Lower lobe of right lung (tissue), 2 donors: Measurements from ENCODE around the gene KRT3. TPM values are rescaled to one million over a fixed set of nuclear protein-coding genes. Genes with fewer than 3 reads are reported as not detected.

Experiments
- ATAC-seq, 2 donors: fragments of 200-7000 bp; cut with Tn5 transposase; one replicate each; pipeline ENCODE4 v1.9.1; 2020 to 2022; ENCODE audit warnings: mild to moderate bottlenecking in 2 of 2, moderate library complexity in 2 of 2
- DNase-seq: peaks from one replicate; pipeline ENCODE4 v3.0.0-alpha.2; 2020
- H3K27ac ChIP-seq: fragments of 200-600 bp; one replicate; pipeline ENCODE4 v1.8.0; 2022
- H3K27me3 ChIP-seq: fragments of 200-600 bp; one replicate; pipeline ENCODE4 v1.8.0; 2022; ENCODE audit warnings: low read depth
- H3K36me3 ChIP-seq: fragments of 200-600 bp; one replicate; pipeline ENCODE4 v1.8.0; 2022; ENCODE audit warnings: mild to moderate bottlenecking
- H3K4me1 ChIP-seq: fragments of 200-600 bp; one replicate; pipeline ENCODE4 v1.8.0; 2022
- H3K4me3 ChIP-seq: fragments of 200-600 bp; one replicate; pipeline ENCODE4 v1.8.0; 2022; ENCODE audit warnings: mild to moderate bottlenecking
- H3K9me3 ChIP-seq: fragments of 200-600 bp; one replicate; pipeline ENCODE4 v1.8.0; 2022
- CTCF ChIP-seq: fragments of 200-600 bp; IDR thresholded peaks from one replicate; pipeline ENCODE4 v1.8.0; 2022; ENCODE audit warnings: antibody characterized with exemption, mild to moderate bottlenecking
- intact Hi-C: fragments of 100-400 bp; cut with DNase I; formaldehyde crosslinking; loops from one replicate; pipeline ENCODE4 v1.11.0; 2022
- total RNA-seq: library from RNA; stranded (reverse); fragmentation: NEBNext Ultra II Directional; extraction: Animal tissue kit (Norgen Biotek cat#: 25700); gene quantifications from one replicate; pipeline ENCODE4 v1.2.1, GENCODE V29; 2021
- donor health status: DM: no; HTN: yes; CAD: no; lungs with severe emphysema.

KRT3 gene
- total RNA-seq, 1 donor from 2014 or later, result not detected

- Histone ChIP-seq H3K27ac (no peak overlapping the region), H3K36me3 (no peaks in the 10 kb centered on the region), H3K4me1 (no peaks in the 10 kb centered on the region), H3K27me3 (peaks cover 62% of the 10 kb centered on the region), H3K4me3 (no peak overlapping the region), H3K9me3 (no peaks in the 10 kb centered on the region)
- intact Hi-C loops, result no loop called here
- DNase-seq (no peak), ATAC-seq (no peak)
- TF ChIP-seq CTCF, result no peak
These were observed 4.4 kb downstream of the KRT3 start for GRCh38 chr12:52791271-52792184.

- Histone ChIP-seq H3K4me1 (no peaks in the 10 kb centered on the region), H3K9me3 (no peaks in the 10 kb centered on the region), H3K4me3 (no peak overlapping the region), H3K36me3 (no peaks in the 10 kb centered on the region), H3K27me3 (peaks cover 59% of the 10 kb centered on the region), H3K27ac (no peak overlapping the region)
- intact Hi-C loops, result no loop called here
- ATAC-seq, result no peak
- DNase-seq, result no peak
- TF ChIP-seq CTCF, result no peak
These were observed 5.3 kb downstream of the KRT3 start for GRCh38 chr12:52790427-52791270.

GRCh38 chr12:52789637-52790426 is 6.1 kb downstream of the KRT3 start:
- Histone ChIP-seq H3K27me3 (peaks cover 64% of the 10 kb centered on the region), H3K27ac (no peak overlapping the region), H3K9me3 (no peaks in the 10 kb centered on the region), H3K4me3 (no peak overlapping the region), H3K36me3 (no peaks in the 10 kb centered on the region), H3K4me1 (no peaks in the 10 kb centered on the region)
- intact Hi-C loops, result no loop called here
- DNase-seq, result no peak
- ATAC-seq, result peak; percentile 38 to 44
- TF ChIP-seq CTCF, result no peak

GRCh38 chr12:52788876-52789636 is 6.9 kb downstream of the KRT3 start:
- H3K27me3 ChIP-seq, result peaks cover 69% of the 10 kb centered on the region
- H3K36me3 ChIP-seq, result no peaks in the 10 kb centered on the region
- DNase-seq (no peak), ATAC-seq (no peak)
- H3K4me3 ChIP-seq, result no peak overlapping the region
- H3K9me3 ChIP-seq, result no peaks in the 10 kb centered on the region
- intact Hi-C loops, result no loop called here
- TF ChIP-seq CTCF, result no peak
- no peaks in the 10 kb centered on the region for H3K4me1 ChIP-seq
- no peak overlapping the region for H3K27ac ChIP-seq
